Activated CD8-positive, alpha-beta T cell treated with anti-CD3 and anti-CD28 coated beads, Interleukin-2, amount 10 ng/mL, durations not matched to agents 7 days and 5 days (primary cell): ENCODE results near the gene PAM16. TPM values are rescaled to one million over a fixed set of nuclear protein-coding genes. Genes with fewer than 3 reads are reported as not detected.
A peak's percentile ranks its signal among the peaks of the same experiment; 100 is the strongest.
"Not testable (repeated sequence)": the region's sequence is repeated elsewhere in the genome, so short reads cannot be mapped to it uniquely, and the experiment has no call there.

Experiments used
- ATAC-seq: fragments of 150-1000 bp; cut with Tn5 transposase; one replicate; pipeline ENCODE4 v1.10.0; 2021; ENCODE audit warnings: moderate library complexity
- CTCF ChIA-PET: fragments of 350-600 bp; sonication (Branson Sonifier 250); formaldehyde crosslinking; loops from one replicate; lab custom pipeline; 2021; ENCODE audit warnings: antibody characterized with exemption; lab: Charles Lee
- POLR2A ChIA-PET: fragments of 350-600 bp; sonication (Branson Sonifier 250); formaldehyde crosslinking; loops from one replicate; lab custom pipeline; 2021; ENCODE audit warnings: antibody characterized with exemption; lab: Charles Lee
- DNase-seq: peaks from one replicate; pipeline ENCODE4 v3.0.0-alpha.2; 2020
- H3K27ac Mint-ChIP-seq: one replicate; pipeline ENCODE4 v1.8.0; 2021; ENCODE audit warnings: mild to moderate bottlenecking, mixed read lengths
- H3K27me3 Mint-ChIP-seq: one replicate; pipeline ENCODE4 v1.8.0; 2021; ENCODE audit warnings: low read depth, mixed read lengths
- H3K36me3 Mint-ChIP-seq: one replicate; pipeline ENCODE4 v1.8.0; 2021; ENCODE audit warnings: low read depth, mixed read lengths
- H3K4me1 Mint-ChIP-seq: one replicate; pipeline ENCODE4 v1.8.0; 2021; ENCODE audit warnings: low read depth, mixed read lengths
- H3K4me3 Mint-ChIP-seq: one replicate; pipeline ENCODE4 v1.8.0; 2021; ENCODE audit warnings: mild to moderate bottlenecking, mixed read lengths
- H3K9me3 Mint-ChIP-seq: one replicate; pipeline ENCODE4 v1.8.0; 2022; ENCODE audit warnings: mixed read lengths; ENCODE audit not compliant: insufficient read depth
- total RNA-seq, 2 experiments: library from RNA; stranded (reverse); gene quantifications; one replicate each; pipeline ENCODE4 v1.2.3, GENCODE V29; 2021

Gene PAM16
- total RNA-seq, 2 experiments from 2014 or later: 33.3 to 40.3 TPM

DNA sequence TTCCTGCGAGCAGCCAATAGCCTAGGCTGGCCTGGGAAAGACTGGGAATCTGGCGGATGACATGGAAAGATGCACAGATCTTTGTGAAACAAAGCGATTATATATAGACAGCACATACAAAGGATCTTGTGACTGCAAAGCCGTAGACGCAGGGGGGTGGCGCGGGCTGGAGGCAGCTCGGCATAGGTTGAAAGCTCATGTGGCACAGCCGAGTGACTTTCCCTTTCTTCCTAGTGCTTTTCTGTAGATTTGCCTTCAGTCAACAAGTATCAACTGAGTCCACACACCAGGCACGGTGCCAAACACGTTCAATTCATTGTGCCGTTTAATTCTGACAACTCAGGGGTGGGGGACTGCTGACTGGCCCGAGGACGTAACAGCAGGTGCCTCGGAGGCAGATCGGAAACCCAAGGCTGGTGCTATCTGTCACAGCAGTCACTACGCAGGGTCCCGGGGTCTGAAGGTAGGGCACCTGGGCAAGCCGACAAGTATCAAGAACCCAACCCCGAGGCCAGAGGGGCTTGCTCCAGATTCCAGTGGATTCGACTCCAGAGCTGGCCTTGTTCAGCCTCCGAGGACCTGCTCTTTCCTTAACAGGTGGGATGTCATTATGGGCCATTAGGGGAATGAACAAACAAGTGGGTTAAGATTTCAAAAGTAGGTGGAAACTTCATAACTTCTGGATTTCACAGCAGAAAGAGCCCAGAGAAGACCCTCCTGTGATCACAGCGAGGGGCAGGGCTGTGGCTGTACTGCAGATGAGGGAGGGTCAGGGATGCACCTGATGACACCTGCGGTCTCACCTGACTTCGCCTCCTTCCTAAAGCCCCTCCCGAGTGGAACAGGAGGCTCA is 5.9 kb downstream of the PAM16 start:
- no peak for ATAC-seq
- H3K36me3 Mint-ChIP-seq: peaks cover 8% of the 10 kb centered on the region
- no peak for DNase-seq
- H3K9me3 Mint-ChIP-seq: no peaks in the 10 kb centered on the region
- CTCF ChIA-PET: interaction anchor here (1.4 to 1.7 kb wide), 2 partner anchors 72 to 83 kb away, joined by 4 read pairs; no protein-coding TSS in a partner anchor
- POLR2A ChIA-PET: no interaction called here
- H3K27me3 Mint-ChIP-seq: no peaks in the 10 kb centered on the region
- H3K4me1 Mint-ChIP-seq: peaks cover 12% of the 10 kb centered on the region
- no peak overlapping the region for H3K4me3 Mint-ChIP-seq
- H3K27ac Mint-ChIP-seq: peak overlapping the region; percentile 60

DNA sequence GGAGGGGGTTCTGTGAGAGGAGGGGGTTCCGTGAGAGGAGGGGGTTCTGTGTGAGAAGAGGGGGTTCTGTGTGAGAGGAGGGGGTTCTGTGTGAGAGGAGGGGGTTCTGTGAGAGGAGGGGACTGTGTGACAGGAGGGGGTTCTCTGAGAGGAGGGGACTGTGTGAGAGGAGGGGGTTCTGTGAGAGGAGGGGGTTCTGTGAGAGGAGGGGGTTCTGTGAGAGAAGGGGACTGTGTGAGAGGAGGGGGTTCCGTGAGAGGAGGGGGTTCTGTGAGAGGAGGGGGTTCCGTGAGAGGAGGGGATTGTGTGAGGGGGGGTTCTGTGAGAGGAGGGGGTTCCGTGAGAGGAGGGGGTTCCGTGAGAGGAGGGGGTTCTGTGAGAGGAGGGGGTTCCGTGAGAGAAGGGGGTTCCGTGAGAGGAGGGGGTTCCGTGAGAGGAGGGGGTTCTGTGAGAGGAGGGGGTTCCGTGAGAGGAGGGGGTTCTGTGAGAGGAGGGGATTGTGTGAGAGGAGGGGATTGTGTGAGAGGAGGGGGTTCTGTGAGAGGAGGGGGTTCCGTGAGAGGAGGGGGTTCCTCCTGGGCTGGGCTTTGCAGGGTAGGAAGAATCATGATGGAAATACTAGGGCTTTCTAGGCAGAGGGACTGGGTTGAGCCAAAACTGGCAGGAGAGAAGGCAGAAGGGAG is 6.7 kb downstream of the PAM16 start:
- CTCF ChIA-PET, H3K27ac Mint-ChIP-seq, H3K4me3 Mint-ChIP-seq, H3K27me3 Mint-ChIP-seq, DNase-seq, H3K36me3 Mint-ChIP-seq, ATAC-seq, H3K9me3 Mint-ChIP-seq, POLR2A ChIA-PET: not testable (repeated sequence)
- peaks cover 12% of the 10 kb centered on the region for H3K4me1 Mint-ChIP-seq

- CTCF ChIA-PET: interaction anchor here (0.6 kb wide), 1 partner anchor 54 kb away, joined by 3 read pairs; no protein-coding TSS in a partner anchor
- Mint-ChIP-seq H3K36me3 (peaks cover under 1% of the 10 kb centered on the region), H3K27me3 (no peaks in the 10 kb centered on the region), H3K27ac (no peak overlapping the region), H3K4me1 (peaks cover 7% of the 10 kb centered on the region), H3K4me3 (no peak overlapping the region), H3K9me3 (no peaks in the 10 kb centered on the region)
- POLR2A ChIA-PET: interaction anchor here (0.5 kb wide), 1 partner anchor 263 kb away, joined by 4 read pairs; no protein-coding TSS in a partner anchor
- ATAC-seq (no peak), DNase-seq (no peak)
These were observed 8.0 kb downstream of the PAM16 start for GRCh38 chr16:4342866-4343744.

DNA sequence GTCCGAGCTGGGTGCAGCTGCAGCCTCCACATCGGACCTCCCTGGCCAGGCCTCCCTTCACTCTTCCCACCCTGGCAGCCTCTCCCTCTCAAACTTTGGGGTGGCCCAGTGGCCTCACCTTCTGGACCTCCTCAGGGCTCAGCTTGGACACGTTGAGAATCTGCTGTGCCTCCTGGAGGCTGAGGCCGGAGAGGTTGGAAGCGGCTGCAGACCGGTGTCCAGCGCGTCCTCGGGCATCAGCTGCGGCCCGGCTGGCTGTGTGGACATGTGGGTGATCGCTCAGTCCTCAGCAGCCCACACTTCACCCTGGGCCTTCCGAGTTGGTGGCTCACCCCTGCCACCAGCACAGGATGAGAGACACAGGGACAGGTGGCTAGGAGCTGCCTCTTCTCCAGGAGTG is 9.9 kb downstream of the PAM16 start:
- Mint-ChIP-seq H3K9me3 (no peaks in the 10 kb centered on the region), H3K4me3 (no peak overlapping the region), H3K27me3 (no peaks in the 10 kb centered on the region), H3K4me1 (peaks cover 7% of the 10 kb centered on the region), H3K27ac (no peak overlapping the region), H3K36me3 (no peaks in the 10 kb centered on the region)
- ChIA-PET POLR2A (interaction anchor here (1.1 kb wide), 1 partner anchor 35 kb away, joined by 3 read pairs; no protein-coding TSS in a partner anchor), CTCF (interaction anchor here (1.0 to 2.5 kb wide), 4 partner anchors 9 to 52 kb away, joined by 3 to 8 read pairs (median 4); no protein-coding TSS in a partner anchor)
- DNase-seq: no peak
- no peak for ATAC-seq

DNA sequence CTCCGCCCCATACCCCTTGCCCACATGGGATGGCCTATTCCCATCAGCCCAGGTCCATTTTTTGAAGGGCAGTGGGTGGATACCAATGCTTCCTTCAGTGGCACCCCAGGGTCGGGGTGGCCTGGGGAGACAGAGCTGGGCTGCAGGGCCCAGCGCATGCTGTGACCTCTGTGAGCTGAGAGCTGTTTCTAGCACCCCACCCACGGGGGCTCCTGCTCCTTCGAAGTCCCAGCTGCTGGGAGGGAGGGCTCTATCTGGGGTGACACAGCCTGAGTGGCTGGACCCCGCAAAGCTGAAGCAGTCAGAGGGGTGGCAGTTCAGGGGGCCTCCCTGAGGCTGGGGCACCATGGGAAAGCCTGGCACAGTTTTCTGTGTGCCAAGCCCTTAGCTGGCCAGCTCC is 10.7 kb downstream of the PAM16 start:
- H3K27me3 Mint-ChIP-seq: no peaks in the 10 kb centered on the region
- no peak for ATAC-seq
- peaks cover 7% of the 10 kb centered on the region for H3K4me1 Mint-ChIP-seq
- H3K27ac Mint-ChIP-seq: no peak overlapping the region
- H3K36me3 Mint-ChIP-seq: no peaks in the 10 kb centered on the region
- DNase-seq: no peak
- ChIA-PET CTCF (interaction anchor here (1.1 to 2.5 kb wide), 2 partner anchors 12 to 67 kb away, joined by 3 to 8 read pairs; no protein-coding TSS in a partner anchor), POLR2A (interaction anchor here (1.1 kb wide), 1 partner anchor 34 kb away, joined by 3 read pairs; no protein-coding TSS in a partner anchor)
- no peaks in the 10 kb centered on the region for H3K9me3 Mint-ChIP-seq
- no peak overlapping the region for H3K4me3 Mint-ChIP-seq

DNA sequence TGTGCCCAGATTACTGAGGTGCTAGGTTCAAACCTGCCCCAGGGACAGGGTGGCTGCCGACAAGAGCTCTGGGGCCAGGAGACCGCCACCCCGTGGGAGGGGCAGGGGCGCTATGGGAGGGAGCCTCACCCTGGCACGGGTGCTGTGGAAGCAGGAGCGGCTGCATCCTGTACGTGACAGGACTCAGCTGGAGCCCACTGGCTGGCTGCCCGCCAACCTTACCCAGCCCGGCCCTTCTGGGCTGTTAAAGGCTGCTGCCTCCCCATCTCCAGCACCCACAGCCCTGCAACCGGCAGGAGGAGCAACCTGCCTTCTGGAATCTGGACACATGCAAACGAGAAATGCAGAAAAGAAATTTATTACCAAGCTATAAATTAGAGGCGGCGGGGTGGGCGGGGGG is 11.2 kb downstream of the PAM16 start:
- no peak for ATAC-seq
- POLR2A ChIA-PET: interaction anchor here (1.5 kb wide), 1 partner anchor 11 kb away, joined by 4 read pairs; no protein-coding TSS in a partner anchor
- DNase-seq: no peak
- H3K27ac Mint-ChIP-seq: no peak overlapping the region
- CTCF ChIA-PET: interaction anchor here (1.1 to 2.5 kb wide), 3 partner anchors 10 to 67 kb away, joined by 3 to 8 read pairs (median 4); no protein-coding TSS in a partner anchor
- no peak overlapping the region for H3K4me3 Mint-ChIP-seq
- peaks cover 6% of the 10 kb centered on the region for H3K4me1 Mint-ChIP-seq
- H3K9me3 Mint-ChIP-seq: no peaks in the 10 kb centered on the region
- H3K27me3 Mint-ChIP-seq: no peaks in the 10 kb centered on the region
- H3K36me3 Mint-ChIP-seq: no peaks in the 10 kb centered on the region

- Mint-ChIP-seq H3K36me3 (no peaks in the 10 kb centered on the region), H3K4me3 (no peak overlapping the region), H3K9me3 (no peaks in the 10 kb centered on the region), H3K27ac (no peak overlapping the region), H3K4me1 (peaks cover 4% of the 10 kb centered on the region), H3K27me3 (no peaks in the 10 kb centered on the region)
- CTCF ChIA-PET: interaction anchor here (1.6 kb wide), 1 partner anchor 11 kb away, joined by 4 read pairs; no protein-coding TSS in a partner anchor
- no peak for ATAC-seq
- POLR2A ChIA-PET: interaction anchor here (1.5 kb wide), 1 partner anchor 11 kb away, joined by 4 read pairs; no protein-coding TSS in a partner anchor
- DNase-seq: no peak
These were observed 11.7 kb downstream of the PAM16 start for GRCh38 chr16:4339455-4339854.

GRCh38 chr16:4338712-4339299 is 12.3 kb downstream of the PAM16 start:
- ChIA-PET POLR2A (interaction anchor here (1.5 kb wide), 1 partner anchor 12 kb away, joined by 4 read pairs; no protein-coding TSS in a partner anchor), CTCF (interaction anchor here (1.6 kb wide), 1 partner anchor 11 kb away, joined by 4 read pairs; no protein-coding TSS in a partner anchor)
- Mint-ChIP-seq H3K36me3 (no peaks in the 10 kb centered on the region), H3K9me3 (no peaks in the 10 kb centered on the region), H3K4me3 (no peak overlapping the region), H3K27ac (no peak overlapping the region), H3K4me1 (peaks cover 2% of the 10 kb centered on the region), H3K27me3 (no peaks in the 10 kb centered on the region)
- ATAC-seq (no peak), DNase-seq (no peak)

DNA sequence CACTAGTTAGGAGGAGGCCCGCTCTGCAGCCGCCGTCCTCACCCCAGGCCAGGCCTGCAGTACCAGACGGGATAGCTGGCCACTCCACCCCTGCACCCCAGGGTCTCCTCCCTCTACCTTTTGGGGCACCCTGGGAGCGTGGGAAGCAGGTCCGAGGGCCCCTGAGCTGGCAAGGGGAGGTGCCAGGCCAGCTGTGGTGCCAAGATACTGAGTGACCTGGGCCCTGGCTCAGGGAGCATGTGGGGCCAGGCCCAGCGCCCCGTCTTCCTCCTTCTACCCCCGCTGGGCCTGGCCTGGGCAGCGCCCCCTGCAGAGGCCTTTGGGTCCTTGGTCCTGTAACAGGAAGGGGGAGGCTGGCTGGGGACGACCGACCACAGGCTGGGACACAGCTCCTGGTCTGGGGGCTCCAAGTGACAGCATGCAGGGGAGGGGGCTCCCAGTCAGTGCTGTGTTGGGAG is 13.0 kb downstream of the PAM16 start:
- no peaks in the 10 kb centered on the region for H3K27me3 Mint-ChIP-seq
- ChIA-PET CTCF (interaction anchor here (1.6 kb wide), 1 partner anchor 12 kb away, joined by 4 read pairs; no protein-coding TSS in a partner anchor), POLR2A (interaction anchor here (1.5 kb wide), 1 partner anchor 12 kb away, joined by 4 read pairs; no protein-coding TSS in a partner anchor)
- no peaks in the 10 kb centered on the region for H3K4me1 Mint-ChIP-seq
- no peaks in the 10 kb centered on the region for H3K36me3 Mint-ChIP-seq
- H3K4me3 Mint-ChIP-seq: no peak overlapping the region
- DNase-seq (no peak), ATAC-seq (no peak)
- H3K27ac Mint-ChIP-seq: no peak overlapping the region
- H3K9me3 Mint-ChIP-seq: no peaks in the 10 kb centered on the region

DNA sequence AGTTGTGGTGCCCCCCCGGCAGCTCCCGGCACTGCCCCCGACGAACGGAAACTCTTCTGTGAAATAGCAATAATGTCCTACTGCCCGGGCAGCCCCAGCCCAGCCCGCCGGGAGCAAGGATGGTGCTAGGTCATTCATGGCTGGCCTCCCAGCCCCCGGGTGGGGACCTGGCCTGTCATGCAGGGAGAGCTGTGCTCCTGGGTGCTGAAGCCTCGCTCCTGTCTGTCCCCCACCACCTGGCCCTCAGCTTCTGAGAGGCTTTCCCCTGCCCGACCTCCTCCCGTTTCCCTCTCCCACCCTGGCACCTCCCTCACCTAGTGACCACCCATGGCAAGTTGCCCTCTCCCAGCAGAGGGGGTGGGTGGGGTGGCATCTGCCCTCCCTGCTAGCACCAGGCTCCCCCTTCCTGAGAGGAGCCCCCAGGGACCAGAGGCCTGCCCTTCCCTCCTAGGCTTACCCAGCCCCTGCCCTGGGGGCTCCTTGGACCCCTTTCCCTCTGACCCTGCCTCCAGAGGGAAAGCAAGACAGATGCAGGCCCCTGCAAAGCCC is 13.5 kb downstream of the PAM16 start:
- CTCF ChIA-PET: no interaction called here
- DNase-seq: no peak
- Mint-ChIP-seq H3K36me3 (no peaks in the 10 kb centered on the region), H3K27me3 (no peaks in the 10 kb centered on the region), H3K4me3 (no peak overlapping the region), H3K27ac (no peak overlapping the region), H3K9me3 (no peaks in the 10 kb centered on the region), H3K4me1 (no peaks in the 10 kb centered on the region)
- no peak for ATAC-seq
- POLR2A ChIA-PET: no interaction called here
